HEK293 (cell line): Measurements from ENCODE around the gene TMEM252.

Experiments used
- CTCF ChIA-PET: fragments of 350-600 bp; formaldehyde crosslinking; extraction: SDS; loops from one replicate; lab custom pipeline; 2021; ENCODE audit warnings: antibody characterized with exemption; lab: Yijun Ruan, JAX
- POLR2A ChIA-PET: fragments of 300-600 bp; formaldehyde crosslinking; extraction: SDS; loops from one replicate; lab custom pipeline; 2020; ENCODE audit warnings: antibody characterized with exemption, inconsistent platforms; lab: Yijun Ruan, JAX
- H3K27ac ChIP-seq: fragments of 200-500 bp; sonication (Bioruptor generic); 2 replicates; pipeline ENCODE4 v1.5.1; 2014; ENCODE audit warnings: low read depth, low read length, control low read depth, inconsistent platforms; ENCODE audit errors: extremely low read depth
- H3K36me3 ChIP-seq, 2 experiments: fragments of 200-500 bp in 1 of 2; sonication (Bioruptor generic) in 1 of 2; 1 replicate in 1 of 2; 2 replicates in 1 of 2; pipeline ENCODE4 v1.5.1; 2014 to 2017; ENCODE audit warnings: inconsistent platforms in 2 of 2, low read length in 2 of 2; ENCODE audit not compliant: control insufficient read depth in 2 of 2, insufficient read depth in 1 of 2
- H3K4me1 ChIP-seq: fragments of 200-500 bp; sonication (Bioruptor generic); 2 replicates; pipeline ENCODE4 v1.5.1; 2014; ENCODE audit warnings: mild to moderate bottlenecking, low read length, inconsistent platforms; ENCODE audit not compliant: control insufficient read depth, insufficient read depth
- H3K4me3 ChIP-seq: 2 replicates; pipeline ENCODE4 v1.5.1; 2011; ENCODE audit warnings: low read depth, mild to moderate bottlenecking, control low read depth, low read length, moderate library complexity
- H3K9me3 ChIP-seq: fragments of 200-500 bp; sonication (Bioruptor generic); 2 replicates; pipeline ENCODE4 v1.5.1; 2014; ENCODE audit warnings: low read depth, low read length, inconsistent platforms; ENCODE audit not compliant: control insufficient read depth, insufficient read depth
- ATF2 ChIP-seq: fragments of 450-650 bp; formaldehyde crosslinking; IDR thresholded peaks from 2 replicates; pipeline ENCODE4 v1.5.1; 2016; ENCODE audit warnings: missing biosample characterization, missing genetic modification characterization, low read depth
- CTCF ChIP-seq: fragments of 450-650 bp; formaldehyde crosslinking; IDR thresholded peaks from 2 replicates; pipeline ENCODE4 v1.5.1; 2016; ENCODE audit warnings: missing biosample characterization, missing genetic modification characterization
- GLIS2 ChIP-seq: fragments of 450-650 bp; formaldehyde crosslinking; IDR thresholded peaks from 2 replicates; pipeline ENCODE4 v1.5.1; 2016; ENCODE audit warnings: missing biosample characterization, missing genetic modification characterization
- KLF8 ChIP-seq: fragments of 450-650 bp; formaldehyde crosslinking; IDR thresholded peaks from 2 replicates; pipeline ENCODE4 v1.5.1; 2016; ENCODE audit warnings: missing biosample characterization, missing genetic modification characterization
- MEIS1 ChIP-seq: sonication (generic); formaldehyde crosslinking; IDR thresholded peaks from 2 replicates; pipeline ENCODE4 v1.8.1; 2022; ENCODE audit warnings: missing genetic modification reagents, mild to moderate bottlenecking, borderline replicate concordance
- OSR2 ChIP-seq: fragments of 450-650 bp; formaldehyde crosslinking; IDR thresholded peaks from 2 replicates; pipeline ENCODE4 v1.5.1; 2016; ENCODE audit warnings: missing biosample characterization, missing genetic modification characterization
- PRDM2 ChIP-seq: fragments of 450-650 bp; formaldehyde crosslinking; IDR thresholded peaks from 2 replicates; pipeline ENCODE4 v1.5.1; 2016; ENCODE audit warnings: missing biosample characterization, missing genetic modification characterization, borderline replicate concordance
- PRDM4 ChIP-seq: fragments of 450-650 bp; formaldehyde crosslinking; IDR thresholded peaks from 2 replicates; pipeline ENCODE4 v1.5.1; 2017; ENCODE audit warnings: missing biosample characterization, missing genetic modification characterization
- SCRT1 ChIP-seq: fragments of 450-650 bp; formaldehyde crosslinking; IDR thresholded peaks from 2 replicates; pipeline ENCODE4 v1.5.1; 2016; ENCODE audit warnings: missing biosample characterization, missing genetic modification characterization, borderline replicate concordance
- YY2 ChIP-seq: fragments of 450-650 bp; formaldehyde crosslinking; IDR thresholded peaks from 2 replicates; pipeline ENCODE4 v1.5.1; 2016; ENCODE audit warnings: missing biosample characterization, missing genetic modification characterization
- ZBTB21 ChIP-seq: fragments of 450-650 bp; formaldehyde crosslinking; IDR thresholded peaks from 2 replicates; pipeline ENCODE4 v1.5.1; 2017; ENCODE audit warnings: missing biosample characterization, missing genetic modification characterization
- ZBTB44 ChIP-seq: fragments of 450-650 bp; IDR thresholded peaks from 2 replicates; pipeline ENCODE4 v1.5.1; 2018; ENCODE audit warnings: missing biosample characterization, mild to moderate bottlenecking, missing genetic modification characterization
- ZBTB48 ChIP-seq: fragments of 450-650 bp; formaldehyde crosslinking; IDR thresholded peaks from 2 replicates; pipeline ENCODE4 v1.5.1; 2016; ENCODE audit warnings: missing biosample characterization, missing genetic modification characterization
- ZNF394 ChIP-seq: fragments of 450-650 bp; formaldehyde crosslinking; IDR thresholded peaks from 2 replicates; pipeline ENCODE4 v1.5.1; 2016; ENCODE audit warnings: missing biosample characterization, missing genetic modification characterization, mild to moderate bottlenecking, moderate library complexity, borderline replicate concordance
- ZNF398 ChIP-seq: fragments of 450-650 bp; formaldehyde crosslinking; IDR thresholded peaks from 2 replicates; pipeline ENCODE4 v1.5.1; 2017; ENCODE audit warnings: missing biosample characterization, missing genetic modification characterization
- ZNF560 ChIP-seq: fragments of 450-650 bp; formaldehyde crosslinking; IDR thresholded peaks from 2 replicates; pipeline ENCODE4 v1.5.1; 2017; ENCODE audit warnings: missing biosample characterization, missing genetic modification characterization, borderline replicate concordance
- ZNF677 ChIP-seq: fragments of 450-650 bp; IDR thresholded peaks from 2 replicates; pipeline ENCODE4 v1.5.0; 2018; ENCODE audit warnings: missing biosample characterization, mild to moderate bottlenecking, missing genetic modification characterization, moderate library complexity
- ZNF747 ChIP-seq: fragments of 450-650 bp; formaldehyde crosslinking; IDR thresholded peaks from 2 replicates; pipeline ENCODE4 v1.5.1; 2016; ENCODE audit warnings: missing biosample characterization, missing genetic modification characterization
- ZNF768 ChIP-seq: fragments of 450-650 bp; formaldehyde crosslinking; IDR thresholded peaks from 2 replicates; pipeline ENCODE4 v1.5.1; 2018; ENCODE audit warnings: missing biosample characterization, mild to moderate bottlenecking, missing genetic modification characterization

The TMEM252 gene

GRCh38 chr9:68509689-68510088 is 31.0 kb downstream of the TMEM252 start (continued):
- TF ChIP-seq ZBTB21: no peak
- TF ChIP-seq ZNF398 (tag by site-specific recombination): no peak
- no peak for TF ChIP-seq OSR2
- TF ChIP-seq ZNF768 (tag by site-specific recombination): no peak
- TF ChIP-seq MEIS1 (CRISPR knock-in tag): no peak
- no peak for TF ChIP-seq GLIS2 (tag by site-specific recombination)

GRCh38 chr9:68508547-68508946 is 32.1 kb downstream of the TMEM252 start:
- H3K27ac ChIP-seq: no peak overlapping the region
- no peaks in the 10 kb centered on the region for H3K4me1 ChIP-seq
- no peaks in the 10 kb centered on the region for H3K9me3 ChIP-seq
- no peak overlapping the region for H3K4me3 ChIP-seq
- ChIA-PET POLR2A (no interaction called here), CTCF (interaction anchor here (0.6 to 3.3 kb wide), 20 partner anchors 8 to 491 kb away, joined by 3 to 18 read pairs (median 4); no protein-coding TSS in a partner anchor)
- TF ChIP-seq ZBTB44 (tag by site-specific recombination) (no peak), YY2 (tag by site-specific recombination) (no peak), SCRT1 (tag by site-specific recombination) (no peak), ZBTB48 (tag by site-specific recombination) (no peak), KLF8 (no peak), ZNF394 (tag by site-specific recombination) (no peak), PRDM4 (no peak), CTCF (tag by site-specific recombination) (no peak), ZNF747 (tag by site-specific recombination) (no peak), PRDM2 (tag by site-specific recombination) (no peak), ZNF560 (tag by site-specific recombination) (no peak), ZBTB21 (no peak), ZNF677 (tag by site-specific recombination) (no peak), ATF2 (tag by site-specific recombination) (no peak)
- H3K36me3 ChIP-seq: no peaks in the 10 kb centered on the region
